HG03060 (cell line): ENCODE data around the gene BPIFA1.

ENCODE experiments used
- ATAC-seq: cut with Tn5 transposase; IDR thresholded peaks from one replicate; pipeline ENCODE4 v1.9.1; 2021; ENCODE audit warnings: low read depth, moderate number of reproducible peaks; ENCODE audit not compliant: unreplicated experiment

The BPIFA1 gene

GRCh38 chr20:33235696-33236095 lies at the start of gene BPIFA1:
TSS of gene BPIFA1 (plus strand) at chr20:33235996. CDS start at chr20:33237712, 1,716 bp downstream.
- ATAC-seq = no peak

GRCh38 chr20:33187491-33187890 lies 48.3 kb upstream of the BPIFA1 start:
- no peak for ATAC-seq

GRCh38 chr20:33188421-33188820 lies 47.4 kb upstream of the BPIFA1 start:
- ATAC-seq = no peak

- no peak for ATAC-seq
Measured at GRCh38 chr20:33191484-33191883, 44.3 kb upstream of the BPIFA1 start.

- no peak for ATAC-seq
Measured at GRCh38 chr20:33191955-33192354, 43.8 kb upstream of the BPIFA1 start.

- ATAC-seq = no peak
Measured at GRCh38 chr20:33192912-33193501, 42.8 kb upstream of the BPIFA1 start.

- ATAC-seq = no peak
Measured at GRCh38 chr20:33199026-33199425, 36.8 kb upstream of the BPIFA1 start.

GRCh38 chr20:33202451-33202850 lies 33.3 kb upstream of the BPIFA1 start:
- ATAC-seq = no peak

GRCh38 chr20:33203444-33203843 lies 32.4 kb upstream of the BPIFA1 start:
- no peak for ATAC-seq

- no peak for ATAC-seq
Measured at GRCh38 chr20:33209789-33210188, 26.0 kb upstream of the BPIFA1 start.

- no peak for ATAC-seq
Measured at GRCh38 chr20:33210371-33210770, 25.4 kb upstream of the BPIFA1 start.

- ATAC-seq = no peak
Measured at GRCh38 chr20:33211817-33212424, 23.9 kb upstream of the BPIFA1 start.

GRCh38 chr20:33217052-33217451 lies 18.7 kb upstream of the BPIFA1 start, which contains the start of gene BPIFA3:
TSS of gene BPIFA3 (plus strand) at chr20:33217352. CDS start at chr20:33217537, 185 bp downstream.
- ATAC-seq = no peak

GRCh38 chr20:33224399-33224798 lies 11.4 kb upstream of the BPIFA1 start:
- ATAC-seq = no peak

GRCh38 chr20:33229843-33230242 lies 6.0 kb upstream of the BPIFA1 start:
- no peak for ATAC-seq

GRCh38 chr20:33231237-33231636 lies 4.6 kb upstream of the BPIFA1 start:
- ATAC-seq = no peak

- no peak for ATAC-seq
Measured at GRCh38 chr20:33232486-33233072, 3.2 kb upstream of the BPIFA1 start.

GRCh38 chr20:33233129-33233774 lies 2.5 kb upstream of the BPIFA1 start:
- no peak for ATAC-seq

- no peak for ATAC-seq
Measured at GRCh38 chr20:33234050-33234449, 1.7 kb upstream of the BPIFA1 start.

GRCh38 chr20:33236351-33236750 lies 555 bp downstream of the BPIFA1 start:
- no peak for ATAC-seq

- ATAC-seq = no peak
Measured at GRCh38 chr20:33237989-33238388, 2.2 kb downstream of the BPIFA1 start.

GRCh38 chr20:33239418-33239817 lies 3.6 kb downstream of the BPIFA1 start:
- ATAC-seq = no peak
